ENCODE data around the gene XRCC1.

Gene XRCC1

DNA sequence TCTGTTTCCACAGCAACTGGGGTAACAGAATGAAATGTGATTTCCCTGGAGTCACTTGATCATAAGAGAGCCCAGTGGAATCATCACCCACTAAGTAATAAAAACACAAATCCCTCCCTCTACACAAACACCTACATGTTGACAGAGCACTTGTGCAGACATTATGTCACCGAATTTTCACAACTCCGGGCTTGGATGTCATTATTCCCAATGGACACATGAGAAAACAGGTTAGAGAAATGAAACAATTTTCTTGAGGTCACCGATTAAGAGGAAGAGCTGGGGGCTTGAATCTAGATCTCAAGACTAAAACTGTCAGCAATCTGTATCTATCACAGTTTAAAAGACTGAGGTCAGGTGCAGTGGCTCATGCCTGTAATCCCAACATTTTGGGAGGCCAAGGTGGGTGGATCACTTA is 3.1 kb downstream of the XRCC1 start:
- TF ChIP-seq, protein P1, sequence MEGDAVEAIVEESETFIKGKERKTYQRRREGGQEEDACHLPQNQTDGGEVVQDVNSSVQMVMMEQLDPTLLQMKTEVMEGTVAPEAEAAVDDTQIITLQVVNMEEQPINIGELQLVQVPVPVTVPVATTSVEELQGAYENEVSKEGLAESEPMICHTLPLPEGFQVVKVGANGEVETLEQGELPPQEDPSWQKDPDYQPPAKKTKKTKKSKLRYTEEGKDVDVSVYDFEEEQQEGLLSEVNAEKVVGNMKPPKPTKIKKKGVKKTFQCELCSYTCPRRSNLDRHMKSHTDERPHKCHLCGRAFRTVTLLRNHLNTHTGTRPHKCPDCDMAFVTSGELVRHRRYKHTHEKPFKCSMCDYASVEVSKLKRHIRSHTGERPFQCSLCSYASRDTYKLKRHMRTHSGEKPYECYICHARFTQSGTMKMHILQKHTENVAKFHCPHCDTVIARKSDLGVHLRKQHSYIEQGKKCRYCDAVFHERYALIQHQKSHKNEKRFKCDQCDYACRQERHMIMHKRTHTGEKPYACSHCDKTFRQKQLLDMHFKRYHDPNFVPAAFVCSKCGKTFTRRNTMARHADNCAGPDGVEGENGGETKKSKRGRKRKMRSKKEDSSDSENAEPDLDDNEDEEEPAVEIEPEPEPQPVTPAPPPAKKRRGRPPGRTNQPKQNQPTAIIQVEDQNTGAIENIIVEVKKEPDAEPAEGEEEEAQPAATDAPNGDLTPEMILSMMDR (IDR thresholded peaks at IDR 0.05; ENCODE audit: insufficient read depth, missing control alignments): no peak
- FAIRE-seq: no peak
- no peak for DNase-seq (ENCODE audit: insufficient read length, low spot score)

DNA sequence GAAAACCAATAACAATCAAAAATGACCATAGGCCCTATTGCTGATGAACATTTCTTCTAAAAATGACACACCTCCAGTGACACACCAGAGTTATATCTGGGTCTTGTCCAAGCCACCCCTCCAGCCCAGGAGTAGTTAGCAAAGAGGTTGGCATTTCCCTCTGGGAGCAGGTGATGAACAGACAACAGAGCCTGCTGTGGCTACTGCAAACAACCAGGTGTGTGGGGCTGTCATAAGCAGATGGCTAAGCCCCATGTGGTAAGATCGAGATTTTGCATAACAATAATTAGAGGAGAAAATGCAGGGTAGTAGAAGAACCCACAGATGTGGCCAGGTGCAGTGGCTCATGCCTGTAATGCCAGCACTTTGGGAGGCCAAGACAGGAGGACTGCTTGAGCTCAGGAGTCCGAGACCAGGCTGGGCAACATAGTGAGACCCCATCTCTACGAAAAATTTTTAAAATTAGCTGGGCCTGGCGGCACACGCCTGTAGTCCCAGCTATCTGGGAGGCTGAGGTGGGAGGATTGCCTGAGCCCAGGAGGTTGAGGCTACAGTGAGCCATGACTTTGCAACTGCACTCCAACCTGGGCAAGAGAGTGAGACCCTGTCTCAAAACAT is 5.0 kb downstream of the XRCC1 start:
- TF ChIP-seq, protein P1 (IDR thresholded peaks at IDR 0.05; ENCODE audit: insufficient read depth, missing control alignments): no peak
- FAIRE-seq: no peak
- DNase-seq (ENCODE audit: insufficient read length, low spot score): no peak

DNA sequence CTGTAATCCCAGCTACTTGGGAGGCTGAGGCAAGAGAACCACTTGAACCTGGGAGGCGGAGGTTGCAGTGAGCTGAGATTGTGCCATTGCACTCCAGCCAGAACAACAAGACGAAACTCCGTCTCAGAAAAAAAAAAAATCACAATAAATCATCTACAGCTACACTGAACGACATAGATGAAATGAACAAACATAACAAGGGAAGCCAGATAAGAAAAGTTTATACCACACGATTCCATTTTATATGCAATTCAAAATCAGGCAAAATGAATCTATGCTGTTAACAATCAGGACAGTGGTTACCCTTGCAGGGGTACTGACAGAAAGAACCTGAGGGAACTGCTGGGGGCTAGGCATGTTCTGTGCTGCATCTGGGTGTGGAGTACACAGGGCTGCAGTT is 5.7 kb downstream of the XRCC1 start:
- TF ChIP-seq, protein P1 (IDR thresholded peaks at IDR 0.05; ENCODE audit: insufficient read depth, missing control alignments): no peak
- DNase-seq (ENCODE audit: insufficient read length, low spot score) (no peak), FAIRE-seq (no peak)

DNA sequence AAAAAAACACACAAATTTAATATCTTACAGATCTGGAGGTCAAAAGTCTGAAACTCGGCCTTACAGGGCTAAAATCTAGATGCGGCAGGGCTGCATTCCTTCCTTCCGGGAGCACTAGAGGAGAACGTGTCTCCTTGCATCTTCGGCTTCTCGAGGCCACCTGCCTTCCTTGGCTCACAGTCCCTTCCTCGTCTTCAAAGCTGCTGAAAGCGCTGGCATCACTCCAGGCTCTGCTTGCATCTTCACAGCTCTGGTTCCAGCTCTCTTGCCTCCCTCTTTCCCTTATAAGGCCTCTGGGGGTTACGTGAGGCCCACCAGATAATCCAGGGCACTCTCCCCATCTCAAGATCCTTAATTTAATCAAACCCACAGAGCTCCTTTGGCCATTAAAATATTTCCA is 10.5 kb downstream of the XRCC1 start:
- TF ChIP-seq, protein P1 (IDR thresholded peaks at IDR 0.05; ENCODE audit: insufficient read depth, missing control alignments): no peak
- DNase-seq (ENCODE audit: insufficient read length, low spot score) (no peak), FAIRE-seq (no peak)

DNA sequence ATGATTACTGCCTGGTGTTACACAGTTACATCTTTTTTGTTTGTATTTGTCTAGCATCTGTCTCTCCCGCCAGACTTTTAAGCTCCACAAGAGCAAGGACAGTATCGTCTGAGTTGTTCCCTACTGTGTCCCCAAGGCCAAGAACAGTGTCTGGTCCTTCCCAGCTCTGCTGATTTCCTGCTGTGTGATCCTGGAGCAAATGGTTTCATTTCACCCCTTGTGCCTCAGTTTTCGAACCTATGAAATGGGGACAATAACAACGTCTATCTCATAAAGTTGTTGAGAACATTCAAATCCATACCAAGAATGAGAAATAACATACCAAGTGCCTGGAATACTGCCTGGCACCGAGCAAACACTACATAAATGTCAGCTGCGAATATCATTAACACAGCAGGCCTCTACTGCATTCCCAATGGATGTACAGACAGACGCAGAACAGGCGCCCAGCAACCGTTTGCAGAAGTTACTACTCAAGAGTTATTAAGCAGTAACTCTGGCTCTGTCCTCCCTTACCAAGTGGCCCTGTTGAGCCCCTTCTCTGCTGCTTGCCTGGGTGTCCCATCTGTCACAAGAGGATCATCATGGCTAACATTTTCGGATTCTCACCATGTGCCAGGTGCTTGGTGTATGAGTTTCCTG is 11.4 kb downstream of the XRCC1 start:
- TF ChIP-seq, protein P1 (IDR thresholded peaks at IDR 0.05; ENCODE audit: insufficient read depth, missing control alignments): no peak
- DNase-seq (ENCODE audit: insufficient read length, low spot score): no peak
- no peak for FAIRE-seq

DNA sequence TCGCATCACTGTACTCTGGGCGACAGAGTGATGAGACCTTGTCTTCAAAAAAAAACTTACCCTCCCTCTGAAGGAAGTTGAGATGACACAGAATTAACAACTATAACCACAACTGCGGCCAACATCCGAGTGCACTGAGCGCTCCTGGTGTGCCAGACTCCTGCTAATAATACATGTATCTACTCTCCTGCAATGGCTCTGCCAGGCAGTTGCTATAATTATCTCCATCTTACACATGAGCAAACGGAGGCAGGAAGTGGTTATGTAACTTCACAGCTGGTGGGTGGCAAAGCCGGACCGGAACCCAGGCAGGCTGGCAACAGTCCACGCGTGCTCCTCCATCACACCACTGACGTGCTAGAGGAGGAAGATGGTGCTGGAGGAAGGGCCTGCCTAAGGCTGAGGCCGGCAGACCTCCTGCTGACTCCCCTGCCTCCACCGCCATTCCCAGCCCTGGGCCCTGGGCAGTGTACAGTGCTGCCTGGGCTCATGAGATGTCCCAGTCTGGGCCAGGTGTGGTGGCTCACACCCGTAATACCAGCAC is 12.6 kb downstream of the XRCC1 start:
- TF ChIP-seq, protein P1 (IDR thresholded peaks at IDR 0.05; ENCODE audit: insufficient read depth, missing control alignments): no peak
- FAIRE-seq: no peak
- DNase-seq (ENCODE audit: insufficient read length, low spot score): no peak

DNA sequence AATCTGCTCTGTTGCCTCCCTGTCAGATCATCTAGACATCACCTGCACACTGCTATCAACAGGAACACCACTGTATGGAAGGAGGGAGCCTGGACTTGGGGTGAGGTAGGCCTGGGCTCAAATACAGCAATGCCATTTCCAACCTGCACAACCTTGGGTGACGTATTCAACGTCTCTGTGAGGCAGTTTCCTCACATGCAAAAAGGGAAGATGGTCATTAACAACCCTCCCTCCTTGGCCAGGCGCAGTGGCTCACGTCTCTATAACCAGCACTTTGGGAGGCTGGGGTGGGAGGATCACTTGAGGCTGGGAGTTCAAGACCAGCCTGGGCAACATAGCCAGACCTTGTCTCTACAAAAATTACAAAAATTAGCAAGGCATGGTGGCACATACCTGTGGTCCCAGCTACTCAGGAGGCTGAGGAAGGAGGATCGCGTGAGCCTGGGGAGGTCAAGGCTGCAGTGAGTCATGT is 13.1 kb downstream of the XRCC1 start:
- FAIRE-seq: no peak
- DNase-seq (ENCODE audit: insufficient read length, low spot score): no peak
- TF ChIP-seq, protein P1 (IDR thresholded peaks at IDR 0.05; ENCODE audit: insufficient read depth, missing control alignments): no peak

All from D721Med (cell line).